Measurements from ENCODE around the gene ZC3H12A.
A peak's percentile ranks its signal among the peaks of the same experiment; 100 is the strongest.
"Not testable (repeated sequence)": the region's sequence is repeated elsewhere in the genome, so short reads cannot be mapped to it uniquely, and the experiment has no call there.

The ZC3H12A gene

GRCh38 chr1:37502104-37502503 lies 27.7 kb downstream of the ZC3H12A start:
- no peak for DNase-seq (ENCODE audit: low read depth)

GRCh38 chr1:37502791-37503190 lies 28.4 kb downstream of the ZC3H12A start:
- not testable (repeated sequence) for DNase-seq (ENCODE audit: low read depth)

GRCh38 chr1:37506740-37507139 lies 32.4 kb downstream of the ZC3H12A start:
- no peak for DNase-seq (ENCODE audit: low read depth)

- no peak for DNase-seq (ENCODE audit: low read depth)
Measured at GRCh38 chr1:37509181-37509580, 34.8 kb downstream of the ZC3H12A start.

GRCh38 chr1:37513795-37514349 lies 39.5 kb downstream of the ZC3H12A start:
- DNase-seq (ENCODE audit: low read depth) = peak; percentile 47

- peak; percentile 74 for DNase-seq (ENCODE audit: low read depth)
Measured at GRCh38 chr1:37514350-37515184, 40.2 kb downstream of the ZC3H12A start, which contains the start of gene MEAF6. Gene MEAF6 (minus strand): TSS chr1:37514766. CDS start chr1:37514746, 20 bp downstream.

GRCh38 chr1:37515185-37516034 lies 41.0 kb downstream of the ZC3H12A start:
- DNase-seq (ENCODE audit: low read depth) = no peak

GRCh38 chr1:37517569-37517968 lies 43.2 kb downstream of the ZC3H12A start:
- no peak for DNase-seq (ENCODE audit: low read depth)

- DNase-seq (ENCODE audit: low read depth) = not testable (repeated sequence)
Measured at GRCh38 chr1:37518241-37518640, 43.9 kb downstream of the ZC3H12A start.

- peak; percentile 26 for DNase-seq (ENCODE audit: low read depth)
Measured at GRCh38 chr1:37518929-37519328, 44.5 kb downstream of the ZC3H12A start.

GRCh38 chr1:37519613-37520012 lies 45.2 kb downstream of the ZC3H12A start:
- DNase-seq (ENCODE audit: low read depth) = no peak

- not testable (repeated sequence) for DNase-seq (ENCODE audit: low read depth)
Measured at GRCh38 chr1:37529888-37530287, 55.5 kb downstream of the ZC3H12A start.

- DNase-seq (ENCODE audit: low read depth) = not testable (repeated sequence)
Measured at GRCh38 chr1:37532418-37533156, 58.2 kb downstream of the ZC3H12A start.

- no peak for DNase-seq (ENCODE audit: low read depth)
Measured at GRCh38 chr1:37533317-37534093, 59.1 kb downstream of the ZC3H12A start.

Measured in stimulated activated CD8-positive, alpha-beta memory T cell treated with anti-CD3 and anti-CD28 coated beads, Interleukin-12 subunit alpha, Interleukin-12 subunit beta, amount 100 ng/mL, for 4 hours (primary cell).